Epithelial cell of proximal tubule (primary cell): ENCODE data around the gene TLR8. TPM values are rescaled to one million over a fixed set of nuclear protein-coding genes. Genes with fewer than 3 reads are reported as not detected.
A peak's percentile ranks its signal among the peaks of the same experiment; 100 is the strongest.

ENCODE experiments used
- DNase-seq: peaks from one replicate; pipeline ENCODE4 v3.0.0-alpha.2; 2011; ENCODE audit warnings: low read depth
- H3K4me3 ChIP-seq: 2 replicates; pipeline ENCODE4 v1.5.1; 2011; ENCODE audit warnings: low read depth, mild to moderate bottlenecking, low read length
- CTCF ChIP-seq: conservative IDR thresholded peaks from 2 replicates; pipeline ENCODE4 v1.5.1; 2012; ENCODE audit warnings: low read depth, mild to moderate bottlenecking, low read length
- total RNA-seq: library from RNA; depleted of rRNA; stranded (reverse); fragments of >200 nt; gene quantifications from 2 replicates; pipeline ENCODE4 v1.2.3, GENCODE V29; 2015

TLR8 gene
- total RNA-seq, 1 donor from 2014 or later = not detected

DNA sequence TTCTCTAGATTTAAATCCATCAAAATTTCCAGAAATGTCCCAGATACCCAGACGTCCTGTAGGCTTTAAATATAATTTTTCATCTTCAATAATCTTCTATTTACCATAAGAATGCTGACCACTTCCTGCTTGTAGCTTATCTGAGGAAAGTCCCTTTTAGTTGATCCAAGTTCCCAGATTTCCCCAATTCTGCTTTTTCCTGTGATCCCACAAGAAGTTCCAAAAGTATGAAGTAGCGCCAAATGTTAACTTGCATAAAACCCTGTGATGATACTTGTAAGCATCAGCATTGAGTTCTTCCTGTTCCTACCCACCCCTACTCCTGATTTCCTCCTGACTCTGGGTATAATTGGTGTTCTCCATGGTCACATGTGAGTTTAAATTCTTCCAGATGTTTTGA lies 10.6 kb upstream of the TLR8 start:
- DNase-seq = no peak
- no peak overlapping the region for H3K4me3 ChIP-seq
- TF ChIP-seq CTCF = no peak

GRCh38 chrX:12896935-12897334 lies 9.5 kb upstream of the TLR8 start:
- H3K4me3 ChIP-seq = no peak overlapping the region
- no peak for TF ChIP-seq CTCF
- DNase-seq = no peak

GRCh38 chrX:12898073-12898472 lies 8.3 kb upstream of the TLR8 start:
- DNase-seq = no peak
- no peak for TF ChIP-seq CTCF

GRCh38 chrX:12899506-12899905 lies 6.9 kb upstream of the TLR8 start:
- TF ChIP-seq CTCF = no peak
- DNase-seq = no peak
- no peak overlapping the region for H3K4me3 ChIP-seq

More at GRCh38 chrX:12898073-12898472, 8.3 kb upstream of the TLR8 start:
- H3K4me3 ChIP-seq = no peak overlapping the region

DNA sequence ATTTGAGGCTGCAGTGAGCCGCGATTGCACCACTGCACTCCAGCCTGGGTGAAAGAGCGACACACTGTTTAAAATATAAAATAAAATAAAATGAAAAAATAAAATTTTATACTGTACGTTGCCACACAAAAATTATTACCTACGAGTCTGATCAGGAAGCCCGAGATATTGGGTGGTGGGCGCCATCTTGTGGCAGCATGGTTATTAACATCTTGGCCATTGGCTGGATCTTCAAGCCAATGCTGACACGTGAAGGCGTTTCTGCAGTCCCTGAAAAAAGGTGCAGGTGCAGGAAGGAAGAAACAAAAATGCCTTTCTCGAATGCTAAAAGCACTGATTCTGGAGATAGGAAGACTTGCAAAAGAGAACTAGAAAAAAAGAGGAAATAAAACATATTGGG lies 4.9 kb upstream of the TLR8 start:
- H3K4me3 ChIP-seq = no peak overlapping the region
- TF ChIP-seq CTCF = peak; percentile 61
- no peak for DNase-seq

DNA sequence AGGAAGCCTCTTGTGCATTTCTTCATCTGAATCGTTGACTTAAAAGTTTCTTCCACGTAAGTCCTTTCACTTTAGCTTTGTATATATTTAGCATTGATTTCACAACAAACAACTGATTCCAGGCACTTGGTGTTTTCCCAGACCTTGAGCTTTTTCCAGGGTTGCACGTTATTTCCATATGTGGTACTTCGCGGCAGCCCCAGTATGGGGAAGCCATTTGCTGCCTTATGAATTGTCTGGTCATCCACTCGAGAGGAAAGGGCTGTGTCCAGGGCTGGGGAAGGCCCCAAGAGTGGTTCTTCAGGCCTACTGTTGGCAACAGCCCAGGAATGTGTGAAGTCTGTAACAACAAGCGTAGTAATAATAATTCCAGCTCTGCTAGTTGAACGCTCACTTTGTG lies 2.8 kb upstream of the TLR8 start:
- DNase-seq = no peak
- no peak for TF ChIP-seq CTCF
- no peak overlapping the region for H3K4me3 ChIP-seq

GRCh38 chrX:12910423-12911121 lies 4.2 kb downstream of the TLR8 start:
- no peak for DNase-seq
- H3K4me3 ChIP-seq = no peak overlapping the region
- TF ChIP-seq CTCF = no peak
